Forelimb muscle (tissue), 1 donor: ENCODE results near the gene CACNA2D1. TPM values are rescaled to one million over a fixed set of nuclear protein-coding genes. Genes with fewer than 3 reads are reported as not detected.

Source experiments
- DNase-seq: peaks from one replicate; pipeline ENCODE4 v3.0.0-alpha.2; 2013; ENCODE audit warnings: low read depth
- polyA plus RNA-seq: library from polyadenylated mRNA; unstranded; fragments of 120-200 nt; gene quantifications from one replicate; pipeline ENCODE4 v1.2.1, GENCODE V29; 2013; ENCODE audit not compliant: insufficient read length

Gene CACNA2D1
- polyA plus RNA-seq, 1 donor, result 131 TPM

DNA sequence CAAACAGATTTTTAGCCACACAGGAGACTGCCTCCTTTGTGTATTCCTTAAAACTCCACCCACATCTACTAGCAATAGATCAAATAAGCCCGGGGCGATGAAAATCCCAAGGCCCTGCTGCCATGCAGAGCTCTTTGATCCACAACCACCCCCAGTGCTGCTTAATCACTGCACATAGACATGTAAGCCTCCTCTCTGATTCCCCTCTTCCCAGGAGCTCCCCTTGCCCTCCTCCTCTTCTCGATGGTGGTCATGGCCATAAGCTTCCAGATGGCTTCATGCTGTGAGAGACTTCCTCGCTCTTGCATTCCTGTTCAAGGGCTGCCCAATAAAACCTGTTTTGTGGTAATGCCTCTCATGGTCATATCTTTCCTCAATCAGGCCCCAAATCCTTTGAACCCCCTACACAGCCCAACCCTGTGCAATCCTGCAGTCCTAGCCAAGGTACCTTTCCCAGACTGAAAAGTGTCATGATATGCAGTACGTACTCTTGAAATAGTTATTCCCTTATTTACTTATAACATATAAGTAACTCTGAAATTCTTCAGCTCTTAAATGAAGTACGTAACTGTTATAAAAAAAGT, 158.5 kb downstream of the CACNA2D1 start:
- no peak for DNase-seq

DNA sequence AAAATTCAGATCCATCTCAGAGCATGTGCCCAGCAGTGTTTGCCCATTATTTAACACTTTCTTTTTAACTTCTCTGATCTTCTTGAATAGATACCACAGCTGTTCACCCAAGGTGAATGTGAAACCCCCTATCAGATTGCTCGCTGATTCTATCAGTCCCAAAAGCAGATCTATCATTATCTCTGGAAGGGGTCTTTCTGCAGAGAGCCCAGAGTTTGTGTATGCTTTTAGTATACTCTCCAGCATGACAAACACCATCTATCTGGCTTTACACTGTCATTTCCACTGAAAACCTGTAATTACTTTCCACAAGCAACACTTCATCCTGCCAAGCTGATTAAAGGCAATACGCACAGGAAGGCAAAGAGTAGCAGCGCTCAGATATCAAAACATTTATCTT, 168.2 kb downstream of the CACNA2D1 start:
- no peak for DNase-seq

DNA sequence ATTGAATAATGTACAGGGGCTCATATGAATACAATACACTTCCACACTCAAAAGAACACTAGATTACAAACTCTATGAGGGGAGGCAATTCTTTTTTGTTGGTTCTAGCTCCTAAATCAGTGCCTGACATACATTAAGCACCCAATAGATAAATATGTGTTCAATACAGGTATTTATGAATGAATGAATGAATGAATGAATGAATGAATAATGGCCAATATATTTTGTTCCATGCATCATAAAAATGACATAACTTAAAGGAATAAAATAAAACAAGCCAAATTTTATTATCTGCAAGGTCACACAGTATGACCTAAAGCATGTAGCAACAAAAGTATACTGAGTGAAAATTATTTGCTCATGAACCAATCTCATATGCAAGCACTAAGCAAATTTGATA, 168.9 kb downstream of the CACNA2D1 start:
- no peak for DNase-seq

DNA sequence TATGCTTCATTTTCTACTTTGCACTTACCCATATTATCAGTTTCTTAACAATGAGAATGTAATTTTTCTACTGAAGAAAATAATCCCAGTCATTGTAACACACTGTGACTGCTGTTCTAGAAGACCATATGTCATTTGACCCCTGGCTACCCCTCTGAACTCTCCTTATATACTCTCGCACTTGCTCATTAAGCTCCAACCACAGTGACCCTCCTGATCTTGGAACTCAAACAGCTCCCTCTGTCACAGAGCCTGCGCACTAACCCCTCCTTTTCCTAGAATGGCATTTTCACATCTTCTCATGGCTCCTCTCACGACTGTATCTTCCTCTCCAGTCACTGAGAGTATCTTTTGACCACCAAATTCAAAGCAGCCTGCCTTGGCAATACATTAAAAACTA, 169.7 kb downstream of the CACNA2D1 start:
- DNase-seq, result no peak

DNA sequence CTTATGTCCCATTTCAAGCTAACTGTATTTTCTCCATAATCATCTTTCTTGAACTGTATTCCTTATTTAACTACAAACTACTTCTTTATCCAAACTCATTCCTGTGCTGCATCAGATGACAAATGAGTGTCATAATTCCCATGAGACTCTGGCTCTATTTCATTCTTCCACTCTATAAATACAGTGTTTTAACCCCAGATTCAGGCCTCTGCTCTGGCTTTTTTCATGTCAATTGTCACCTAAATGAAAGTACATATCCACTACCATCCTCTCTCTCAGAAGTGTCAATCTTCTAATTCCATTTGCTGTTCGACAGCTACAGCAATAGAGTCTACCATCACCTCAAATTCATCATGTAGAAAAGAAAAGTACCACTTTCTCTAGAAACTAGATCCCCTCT, 172.7 kb downstream of the CACNA2D1 start:
- no peak for DNase-seq

DNA sequence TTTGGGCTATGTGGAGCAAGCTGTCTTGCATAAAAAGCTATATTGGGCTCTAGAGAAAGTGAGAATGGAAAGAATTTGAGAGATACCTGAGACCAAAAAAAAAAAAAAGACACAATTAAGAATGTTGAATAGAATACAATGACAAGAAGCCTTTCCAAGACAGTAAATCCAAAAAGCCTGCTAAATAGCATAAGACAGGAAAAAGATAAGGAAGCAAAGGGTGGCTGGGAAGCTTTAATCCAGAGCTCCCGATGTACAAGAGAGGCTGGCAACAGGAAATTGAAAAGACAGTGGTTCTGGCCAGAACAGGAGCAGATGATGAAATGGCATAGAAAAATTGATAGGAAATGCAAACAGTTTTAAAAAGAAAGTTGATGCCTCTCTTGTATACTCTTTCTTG, 174.9 kb downstream of the CACNA2D1 start:
- no peak for DNase-seq

DNA sequence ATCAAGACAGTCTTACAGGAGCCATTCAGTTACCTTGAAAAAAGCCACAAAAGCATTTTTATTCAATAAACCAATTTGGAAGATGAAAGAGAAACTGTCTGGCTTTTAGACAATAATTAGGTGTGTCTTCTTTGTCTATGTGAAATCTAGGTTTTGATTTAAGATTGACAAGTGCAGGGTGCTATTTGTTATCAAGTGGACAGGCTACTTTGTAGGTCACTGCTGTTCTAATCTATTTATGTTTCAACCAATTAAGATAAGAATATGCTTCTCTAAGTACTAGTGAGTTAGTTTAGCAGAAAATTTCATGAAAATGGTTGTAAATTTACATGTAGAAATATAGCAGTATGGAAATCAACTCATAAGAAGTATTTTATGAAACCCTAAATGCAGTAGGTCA, 177.5 kb downstream of the CACNA2D1 start:
- DNase-seq, result no peak

DNA sequence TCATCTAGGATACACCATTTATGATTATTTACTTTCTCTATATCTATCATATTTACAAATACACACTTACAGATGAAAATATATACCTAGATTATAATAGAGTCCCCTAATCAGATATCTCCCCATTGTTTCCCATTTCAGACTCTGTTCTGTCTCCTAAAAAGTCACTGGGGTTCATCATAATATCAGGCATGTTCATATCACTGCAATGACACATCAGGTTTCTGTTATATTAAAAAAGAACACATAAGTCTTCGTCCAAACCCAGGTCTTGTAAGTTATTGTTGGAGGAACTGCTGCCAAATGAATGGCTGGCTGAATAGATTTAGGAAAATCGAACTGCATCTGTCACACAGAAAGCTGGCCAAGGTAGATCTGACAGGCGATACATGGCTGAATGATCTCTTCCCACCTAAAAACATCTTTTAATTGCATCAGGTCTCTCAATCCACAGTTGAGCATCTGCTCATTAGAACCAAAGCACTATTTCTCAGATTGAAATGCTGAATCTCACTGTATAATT, 178.7 kb downstream of the CACNA2D1 start:
- no peak for DNase-seq

DNA sequence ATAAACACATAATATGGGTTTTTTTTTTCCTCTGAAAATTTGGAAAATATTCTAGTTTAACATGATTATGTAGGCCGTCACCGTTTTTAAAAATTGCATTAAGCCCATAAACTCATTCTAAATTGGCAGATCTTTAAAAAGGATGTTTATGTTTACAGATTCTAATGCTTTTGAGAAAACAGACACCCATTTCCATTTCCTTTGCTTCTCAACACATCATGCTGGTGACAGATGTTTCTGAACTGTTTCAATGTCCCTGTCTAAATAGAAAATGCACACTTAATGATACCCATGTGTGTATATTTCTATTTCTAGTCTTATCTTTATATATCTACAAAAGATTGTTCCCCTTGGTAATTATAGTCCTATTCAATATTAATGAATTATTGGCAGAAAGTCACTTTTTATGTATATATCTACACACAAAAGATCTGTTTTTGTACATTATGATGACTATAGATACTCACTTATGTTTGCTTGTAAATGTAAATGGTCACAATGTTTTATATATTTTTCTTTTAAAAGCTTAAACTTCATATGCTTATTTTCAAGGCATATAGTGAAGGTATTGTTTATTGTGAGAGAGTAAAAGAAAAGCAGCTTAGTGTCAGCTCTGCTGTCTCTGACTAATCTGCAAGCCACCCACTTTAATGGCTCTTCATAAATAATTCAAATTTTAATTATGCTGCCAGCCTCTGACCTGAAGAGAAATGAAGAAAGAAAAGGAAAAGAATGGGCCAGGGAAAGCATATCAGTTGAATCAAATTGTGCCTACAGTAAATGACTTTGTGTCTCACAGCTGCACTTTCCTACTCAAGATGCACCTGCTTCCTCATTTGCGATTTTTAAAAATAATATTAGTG, 179.4 kb downstream of the CACNA2D1 start:
- no peak for DNase-seq

DNA sequence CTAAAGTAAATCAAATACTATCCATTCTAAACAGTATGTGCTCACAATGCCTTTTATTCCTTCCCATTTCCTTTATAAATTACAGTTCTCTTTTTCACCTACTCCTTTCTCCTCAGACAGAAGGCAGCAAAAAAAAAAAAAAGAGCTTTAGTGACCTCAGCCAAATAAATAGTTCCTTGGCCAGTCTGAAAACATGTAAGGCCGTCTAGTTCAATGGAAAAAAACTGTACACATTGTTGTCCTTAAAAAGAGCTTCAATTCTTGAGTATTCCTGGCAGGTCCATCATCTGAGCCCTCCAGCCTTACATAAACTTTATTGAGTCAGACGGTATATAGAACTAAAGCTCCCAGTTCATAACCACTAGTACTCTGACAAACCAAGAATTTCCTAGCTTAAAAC, 185.4 kb downstream of the CACNA2D1 start:
- peak; percentile 20 for DNase-seq

DNA sequence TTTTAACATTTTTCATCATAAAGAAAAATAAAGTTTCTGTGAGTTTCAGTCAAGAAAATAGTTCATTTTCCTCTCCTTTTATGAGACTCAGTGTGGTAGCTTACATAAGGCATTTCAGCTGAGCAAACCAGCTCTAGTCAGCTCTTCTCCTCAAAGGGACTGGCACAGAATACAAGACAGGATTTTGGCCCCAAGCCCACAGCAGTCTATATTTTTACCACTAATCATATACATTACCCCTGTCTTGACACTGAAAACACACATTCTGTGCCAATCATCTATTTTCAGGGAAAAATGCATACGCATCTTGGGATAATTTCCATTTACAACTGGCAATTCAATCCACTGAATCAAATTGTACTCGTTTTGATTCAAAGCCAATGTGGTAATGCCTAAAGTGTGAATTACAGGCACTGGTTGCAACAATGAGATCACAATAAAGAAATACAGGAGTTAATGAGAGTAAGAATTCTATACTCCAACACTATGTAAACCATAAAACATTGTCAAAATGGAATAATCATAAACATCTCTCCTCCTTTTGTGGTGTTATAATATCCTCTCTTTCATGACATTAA, 186.4 kb downstream of the CACNA2D1 start:
- DNase-seq, result no peak

DNA sequence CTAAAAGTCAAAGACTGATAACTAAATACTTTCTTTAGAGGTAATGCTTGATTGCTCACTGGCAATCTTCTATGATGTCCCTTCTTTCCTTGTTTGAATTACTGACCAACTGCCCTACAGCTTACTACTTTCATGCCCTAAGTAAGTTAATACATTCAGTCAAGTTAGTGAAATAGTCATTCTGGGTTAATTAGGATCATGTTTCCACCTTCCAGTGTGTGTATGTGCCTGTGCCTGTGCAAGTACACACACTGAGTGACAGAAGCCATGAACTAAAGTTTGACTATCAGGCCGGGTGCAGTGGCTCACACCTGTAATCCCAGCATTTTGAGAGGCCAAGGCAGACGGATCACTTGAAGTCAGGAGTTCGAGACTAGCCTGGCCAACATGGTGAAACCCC, 187.9 kb downstream of the CACNA2D1 start:
- no peak for DNase-seq

DNA sequence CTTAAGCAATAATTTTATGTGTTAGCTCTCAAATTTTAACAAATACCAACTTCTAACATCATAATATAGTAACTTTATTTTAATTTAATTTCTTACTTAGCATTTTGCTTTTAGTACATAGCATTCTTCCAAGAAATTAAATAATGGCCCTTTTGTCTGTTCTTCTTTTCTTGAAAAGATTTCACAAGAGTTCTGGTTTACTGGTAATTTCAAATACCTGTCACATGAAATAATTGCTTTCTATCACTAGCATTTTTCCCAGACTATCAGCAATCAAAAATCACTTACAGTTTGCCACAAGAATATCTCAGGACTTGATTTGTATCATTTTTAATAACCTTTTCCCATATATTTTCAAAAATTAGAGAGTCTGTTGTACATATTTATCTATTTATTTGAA, 193.0 kb downstream of the CACNA2D1 start:
- no peak for DNase-seq

DNA sequence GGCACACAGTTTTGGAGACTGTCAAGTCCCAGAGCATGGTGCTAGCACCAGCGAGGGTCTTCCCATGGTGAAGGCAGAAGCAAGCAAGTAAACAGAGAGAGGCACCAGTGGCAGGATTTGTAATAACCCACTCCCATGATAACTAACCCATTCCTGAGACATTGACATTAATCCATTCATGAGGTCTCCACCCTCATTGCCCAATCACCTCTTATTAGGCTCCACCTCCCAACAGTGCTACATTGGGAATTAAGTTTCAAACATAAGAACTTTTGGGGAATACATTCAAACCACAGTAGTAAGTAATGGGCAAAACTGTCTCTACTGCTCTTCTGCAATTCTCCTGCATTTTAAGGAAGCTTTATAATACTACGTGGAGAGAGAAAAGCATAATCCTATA, 193.6 kb downstream of the CACNA2D1 start:
- DNase-seq, result no peak

DNA sequence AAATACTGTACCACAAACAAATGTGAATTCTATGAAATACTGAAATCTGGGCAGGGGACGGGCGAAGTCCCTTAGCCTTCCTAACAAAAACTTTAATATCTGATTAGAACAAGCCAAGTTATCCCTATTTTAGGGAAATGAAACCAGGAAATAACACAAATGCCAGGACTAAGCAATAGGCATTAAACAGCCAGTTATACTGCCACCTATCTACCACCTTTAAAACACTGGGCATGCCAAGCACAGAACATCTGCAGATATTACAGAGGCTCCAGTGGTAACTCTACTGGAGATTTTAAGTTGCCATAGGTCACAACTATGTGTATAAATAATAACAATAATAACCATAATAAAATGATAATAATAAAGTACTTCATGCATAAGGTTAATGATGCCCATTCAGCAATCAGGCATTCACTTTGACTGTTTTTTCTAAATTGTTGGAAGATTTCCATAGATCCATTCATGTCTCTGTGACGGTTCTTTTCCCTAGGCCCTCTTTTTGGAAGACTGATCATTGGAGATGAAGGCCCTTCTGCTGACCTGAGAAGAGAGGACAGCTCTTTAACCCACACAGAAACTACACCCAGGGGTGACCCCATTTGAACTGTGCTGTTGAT, 195.7 kb downstream of the CACNA2D1 start:
- DNase-seq, result no peak

DNA sequence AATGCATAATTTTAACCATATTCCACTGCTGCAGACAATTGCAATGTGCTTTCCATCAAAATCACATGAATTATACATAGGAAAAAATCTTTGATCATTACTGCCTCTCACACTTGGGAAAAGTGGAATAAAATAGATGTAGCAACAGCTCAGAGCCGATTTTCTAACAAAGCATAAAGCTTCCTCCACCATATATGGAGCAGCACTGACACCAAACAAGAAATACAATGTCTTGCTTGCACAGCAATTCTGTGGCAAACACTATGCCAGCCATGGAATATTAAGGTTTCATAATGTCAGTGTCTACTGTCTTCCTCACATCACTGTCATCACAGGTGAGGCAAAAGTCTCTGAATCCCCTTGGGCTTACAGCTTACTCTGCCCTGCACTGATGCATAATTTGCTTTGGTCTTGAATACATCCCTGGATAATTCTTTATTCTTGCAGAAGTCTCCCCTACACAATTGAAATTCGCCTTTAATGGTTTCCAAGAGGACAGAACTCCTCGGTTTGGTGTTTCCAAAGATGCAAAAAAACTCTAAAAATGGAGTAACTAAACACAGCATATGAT, 198.5 kb downstream of the CACNA2D1 start:
- no peak for DNase-seq

DNA sequence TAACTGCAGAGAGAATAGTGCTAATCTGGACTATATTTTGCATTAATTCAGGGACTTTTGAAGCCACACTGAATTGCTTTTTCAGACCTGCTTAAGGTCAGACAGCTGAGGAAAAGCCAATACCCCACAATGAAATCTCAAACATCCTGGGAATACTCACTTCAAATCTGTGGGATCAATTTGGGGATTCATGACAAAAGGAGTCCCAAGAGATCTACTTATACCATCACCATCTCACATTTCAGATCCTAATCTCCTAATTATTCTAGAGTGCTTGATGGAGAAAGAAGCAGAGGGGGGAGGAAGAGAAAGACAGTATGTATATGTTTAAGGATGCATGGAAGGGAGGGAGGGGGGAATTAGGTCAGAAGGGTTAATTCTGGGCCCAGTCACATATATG, 202.2 kb downstream of the CACNA2D1 start:
- DNase-seq, result no peak

DNA sequence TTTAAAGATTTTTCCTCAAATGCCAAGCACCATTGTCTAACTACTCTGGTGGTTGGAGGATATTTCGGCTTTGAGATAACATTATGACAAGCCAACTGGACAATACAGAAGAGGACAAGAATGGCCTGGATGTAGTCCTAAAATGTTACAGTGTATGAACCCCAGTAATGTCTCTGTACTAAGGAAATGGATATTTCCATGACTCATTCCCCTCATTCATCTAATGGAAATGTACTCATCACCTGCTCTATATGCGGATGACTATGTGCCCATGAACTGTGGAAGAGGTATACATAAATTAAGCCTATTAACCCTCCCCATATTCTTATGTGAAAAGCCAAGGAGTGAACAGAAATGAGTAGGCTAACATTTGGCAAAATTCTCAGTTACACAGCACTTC, 207.9 kb downstream of the CACNA2D1 start:
- no peak for DNase-seq

DNA sequence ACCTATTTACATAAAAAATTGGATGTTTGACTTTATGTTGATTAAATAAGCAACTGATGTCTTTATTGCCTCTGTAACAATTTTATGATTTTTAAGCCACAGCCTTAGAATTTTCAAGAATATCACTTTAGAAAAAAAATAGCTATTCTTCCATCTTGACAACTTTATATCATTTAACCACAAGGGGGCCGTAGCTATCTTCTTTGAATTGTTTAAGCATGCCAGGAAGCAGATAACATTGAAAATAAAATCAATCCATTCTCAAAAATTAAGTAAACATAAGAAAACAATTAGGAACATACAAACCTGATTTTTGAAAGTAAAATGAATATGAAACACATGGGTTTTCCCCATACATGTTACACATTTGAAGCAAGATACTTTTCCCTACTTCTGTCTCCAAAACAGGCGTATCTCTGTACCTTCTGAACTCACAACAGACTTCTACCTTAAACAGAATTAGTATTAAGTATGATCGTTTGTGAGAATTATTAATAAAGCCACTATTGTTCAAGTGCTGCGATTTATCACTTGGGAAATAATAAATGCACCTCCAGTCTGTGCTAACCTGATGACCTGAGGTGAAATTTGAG, 209.0 kb downstream of the CACNA2D1 start:
- DNase-seq, result peak; percentile 29

DNA sequence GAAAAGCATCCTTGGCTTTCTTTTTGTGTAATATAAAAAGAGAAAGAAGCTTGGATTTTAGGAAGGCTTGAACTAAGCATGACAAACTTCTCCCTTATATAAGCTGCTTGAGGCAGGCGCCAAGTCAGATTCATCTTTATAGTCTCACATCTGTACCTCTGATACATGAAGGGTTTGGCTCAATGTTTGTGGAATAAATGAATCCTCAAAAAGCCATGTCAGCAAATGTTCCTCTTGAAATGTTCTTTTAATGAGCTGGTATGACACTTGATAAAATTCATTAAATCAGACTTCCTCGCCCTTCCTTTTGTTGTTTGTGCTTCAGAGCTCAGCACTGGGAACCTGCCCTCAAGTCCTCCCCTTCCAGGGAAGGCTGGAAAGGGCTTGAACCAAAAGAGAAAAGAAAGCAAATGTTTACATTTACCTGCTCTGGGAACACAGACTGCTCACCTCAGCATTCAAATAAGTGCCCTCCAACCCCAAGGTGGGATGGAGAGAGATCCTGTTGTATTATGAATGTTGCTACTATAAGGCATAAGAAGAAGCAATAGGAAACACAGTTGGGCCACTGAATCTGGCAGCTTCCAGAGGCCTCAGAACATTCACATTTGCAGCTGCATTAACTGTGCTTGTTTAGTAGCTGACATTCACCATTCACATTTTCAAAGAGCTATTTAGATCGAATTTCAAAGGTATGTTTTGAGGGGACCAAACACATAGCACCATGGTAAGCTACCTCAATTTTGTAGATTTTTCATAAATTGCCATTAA, 212.6 kb downstream of the CACNA2D1 start:
- no peak for DNase-seq

DNA sequence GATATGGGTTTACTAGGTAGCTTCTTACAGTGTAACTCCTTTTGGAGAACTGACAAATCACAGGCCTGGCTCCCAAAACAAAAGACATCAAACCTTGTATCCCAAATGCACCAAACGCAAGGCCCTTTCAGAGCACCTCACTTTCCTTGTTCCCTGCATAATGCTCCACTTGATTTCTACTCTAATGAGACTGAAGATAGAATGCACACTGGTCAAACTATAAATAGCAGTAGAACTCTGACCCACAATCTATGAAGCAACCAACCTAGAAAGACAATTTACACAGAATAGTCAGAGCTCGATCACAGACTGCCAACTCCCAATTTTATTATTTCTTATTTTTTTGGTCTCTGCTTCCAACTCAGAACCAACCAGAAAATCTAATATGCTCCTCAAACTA, 214.4 kb downstream of the CACNA2D1 start:
- DNase-seq, result no peak
